ENCODE results near the gene TRIM7.
"Not testable (repeated sequence)": the region's sequence is repeated elsewhere in the genome, so short reads cannot be mapped to it uniquely, and the experiment has no call there.

The TRIM7 gene

DNA sequence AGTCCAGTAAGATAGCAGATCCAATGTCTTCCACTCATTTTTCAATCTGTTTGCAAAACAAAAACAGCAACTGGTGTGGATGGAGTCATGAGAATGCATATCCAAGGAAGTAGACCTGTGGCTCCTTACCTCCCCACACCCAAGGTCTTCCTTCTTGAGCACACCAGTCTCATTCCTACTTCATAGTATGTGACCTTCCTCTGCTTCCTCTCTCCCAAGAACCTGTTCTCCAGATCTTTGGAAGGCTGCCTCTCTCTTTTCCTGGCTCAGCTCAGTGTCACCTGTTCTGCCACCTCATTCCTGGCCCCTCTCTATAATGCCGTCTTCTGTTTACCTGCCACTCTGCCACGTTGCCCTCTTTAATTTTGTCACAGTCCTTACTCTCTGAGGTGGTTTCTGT lies 7.9 kb upstream of the TRIM7 start:
- DNase-seq (ENCODE audit: low read depth, low spot score), result no peak

DNA sequence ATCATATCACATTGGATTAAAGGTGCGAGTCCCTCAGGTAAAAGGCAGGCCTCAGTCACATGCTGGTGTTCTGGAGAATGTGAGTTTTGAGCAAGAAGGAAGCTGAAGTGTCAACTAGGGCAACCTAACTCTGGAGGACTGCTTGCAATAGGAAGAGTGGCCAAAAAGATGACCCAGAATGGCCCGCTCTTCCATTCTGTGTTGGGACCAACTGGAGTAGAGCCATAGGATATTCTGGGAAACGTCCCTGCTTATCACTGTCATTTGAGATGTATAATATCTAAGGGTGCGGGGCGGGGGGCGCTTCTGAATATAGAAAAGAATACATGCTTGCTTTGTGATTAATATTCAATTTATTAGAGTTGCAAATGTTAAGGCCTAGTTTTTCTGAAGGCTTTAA lies 7.1 kb upstream of the TRIM7 start:
- DNase-seq (ENCODE audit: low read depth, low spot score), result no peak

DNA sequence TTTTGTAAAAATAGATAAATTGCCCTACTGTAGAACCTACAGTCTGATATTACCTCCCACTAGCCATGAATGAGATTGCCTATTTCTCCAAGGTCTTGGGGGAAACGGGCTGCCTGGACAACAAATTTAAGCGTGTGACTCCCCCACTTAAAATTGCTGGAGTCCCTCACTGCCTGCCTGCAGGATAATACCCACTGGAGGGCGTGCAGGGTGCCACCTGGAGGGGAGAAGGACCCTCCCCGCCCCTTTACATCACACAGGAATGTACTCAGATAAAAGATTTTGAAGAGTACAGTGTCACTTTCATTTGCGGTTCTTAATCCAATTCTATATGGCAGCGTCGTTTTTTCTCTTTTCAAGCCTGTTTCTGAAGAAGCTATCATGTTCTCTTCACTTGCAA lies 6.2 kb upstream of the TRIM7 start:
- DNase-seq (ENCODE audit: low read depth, low spot score), result no peak

DNA sequence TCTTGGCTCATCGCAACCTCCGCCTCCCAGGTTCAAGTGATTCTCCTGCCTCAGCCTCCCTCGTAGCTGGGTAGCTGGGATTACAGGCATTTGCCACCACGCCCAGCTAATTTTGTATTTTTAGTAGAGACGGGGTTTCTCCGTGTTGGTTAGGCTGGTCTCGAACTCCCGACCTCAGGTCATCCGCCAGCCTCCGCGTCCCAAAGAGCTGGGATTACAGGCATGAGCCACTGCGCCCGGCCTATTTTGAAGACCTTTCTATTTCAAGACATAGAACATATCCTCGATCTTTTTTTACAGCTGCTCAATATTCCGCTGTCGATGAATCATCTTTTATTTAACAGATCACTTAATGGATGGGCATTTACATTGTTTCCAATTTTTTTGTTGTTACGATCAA lies 5.7 kb upstream of the TRIM7 start:
- DNase-seq (ENCODE audit: low read depth, low spot score), result not testable (repeated sequence)

DNA sequence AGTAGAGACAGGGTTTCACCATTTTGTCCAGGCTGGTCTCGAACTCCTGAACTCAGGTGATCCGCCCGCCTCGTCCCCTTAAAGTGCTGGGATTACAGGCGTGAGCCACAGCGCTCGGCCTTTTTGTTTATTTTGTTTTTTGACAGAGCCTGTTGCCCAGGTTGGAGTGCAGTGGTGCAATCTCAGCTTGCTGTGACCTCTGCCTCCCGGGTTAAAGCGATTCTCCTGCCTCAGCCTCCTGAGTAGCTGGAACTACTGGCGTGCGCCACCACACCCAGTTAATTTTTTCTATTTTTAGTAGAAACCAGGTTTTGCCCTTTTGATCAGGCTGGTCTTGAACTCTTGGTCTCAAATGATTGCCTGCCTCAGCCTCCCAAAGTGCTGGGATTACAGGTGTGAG lies 5.2 kb upstream of the TRIM7 start:
- DNase-seq (ENCODE audit: low read depth, low spot score), result not testable (repeated sequence)

DNA sequence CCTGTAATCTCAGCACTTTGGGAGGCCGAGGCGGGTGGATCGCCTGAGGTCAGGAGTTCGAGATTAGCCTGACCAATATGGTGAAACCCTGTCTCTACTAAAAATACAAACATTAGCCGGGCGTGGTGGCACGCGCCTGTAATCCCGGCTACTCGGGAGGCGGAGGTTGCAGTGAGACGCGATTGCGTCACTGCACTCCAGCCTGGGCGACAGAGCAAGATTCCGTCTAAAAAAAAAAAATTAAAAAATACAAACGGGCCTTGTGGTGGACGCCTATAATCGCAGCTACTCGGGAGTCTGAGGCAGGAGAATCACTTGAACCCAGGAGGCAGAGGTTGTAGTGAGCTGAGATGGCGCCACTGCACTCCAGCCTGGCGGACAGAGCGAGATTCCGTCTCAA lies 4.0 kb upstream of the TRIM7 start:
- not testable (repeated sequence) for DNase-seq (ENCODE audit: low read depth, low spot score)

DNA sequence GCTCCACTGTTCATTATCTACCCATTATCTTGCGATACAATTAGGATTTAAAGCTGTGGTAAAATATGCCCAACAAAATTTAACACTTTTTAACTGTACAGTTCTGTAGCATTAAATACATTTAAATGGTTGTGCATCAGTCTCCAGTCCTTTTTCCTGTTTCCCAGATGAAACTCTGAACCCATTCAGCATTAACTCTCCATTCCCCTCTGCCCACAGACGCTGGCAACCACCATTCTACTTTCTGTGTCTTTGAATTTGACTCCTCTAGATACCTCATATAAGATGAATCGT lies 2.9 kb upstream of the TRIM7 start:
- no peak for DNase-seq (ENCODE audit: low read depth, low spot score)

DNA sequence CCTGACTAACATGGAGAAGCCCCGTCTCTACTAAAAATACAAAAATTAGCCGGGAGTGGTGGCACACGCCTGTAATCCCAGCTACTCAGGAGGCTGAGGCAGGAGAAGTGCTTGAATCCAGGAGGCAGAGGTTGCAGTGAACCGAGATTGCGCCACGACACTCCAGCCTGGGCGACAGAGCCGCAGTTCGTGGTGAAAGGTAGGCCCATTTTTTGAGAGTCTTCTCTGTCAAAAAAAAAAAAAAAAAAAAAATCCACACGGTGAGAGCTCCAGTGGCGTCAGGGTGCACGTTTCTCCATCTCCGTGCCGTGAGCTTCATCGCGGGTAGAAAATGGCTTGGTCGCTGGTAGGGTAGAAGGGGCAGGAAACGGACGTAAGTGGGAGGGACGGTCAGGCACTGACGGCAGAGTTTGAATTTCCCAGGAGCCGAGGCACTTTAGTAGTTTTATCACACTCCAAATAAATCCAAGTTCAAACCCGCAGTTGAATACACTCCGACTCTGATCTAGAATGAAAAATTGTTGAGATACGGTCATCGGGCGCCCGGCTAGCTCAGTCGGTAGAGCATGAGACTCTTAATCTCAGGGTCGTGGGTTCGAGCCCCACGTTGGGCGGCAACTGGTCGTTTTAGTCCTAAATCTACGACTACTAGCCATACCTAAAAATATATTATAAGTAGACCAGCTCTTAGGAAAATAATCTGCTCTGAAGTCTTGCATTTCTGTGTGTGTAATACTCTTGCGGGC lies 2.4 kb upstream of the TRIM7 start:
- peak; percentile 73 for DNase-seq (ENCODE audit: low read depth, low spot score)

DNA sequence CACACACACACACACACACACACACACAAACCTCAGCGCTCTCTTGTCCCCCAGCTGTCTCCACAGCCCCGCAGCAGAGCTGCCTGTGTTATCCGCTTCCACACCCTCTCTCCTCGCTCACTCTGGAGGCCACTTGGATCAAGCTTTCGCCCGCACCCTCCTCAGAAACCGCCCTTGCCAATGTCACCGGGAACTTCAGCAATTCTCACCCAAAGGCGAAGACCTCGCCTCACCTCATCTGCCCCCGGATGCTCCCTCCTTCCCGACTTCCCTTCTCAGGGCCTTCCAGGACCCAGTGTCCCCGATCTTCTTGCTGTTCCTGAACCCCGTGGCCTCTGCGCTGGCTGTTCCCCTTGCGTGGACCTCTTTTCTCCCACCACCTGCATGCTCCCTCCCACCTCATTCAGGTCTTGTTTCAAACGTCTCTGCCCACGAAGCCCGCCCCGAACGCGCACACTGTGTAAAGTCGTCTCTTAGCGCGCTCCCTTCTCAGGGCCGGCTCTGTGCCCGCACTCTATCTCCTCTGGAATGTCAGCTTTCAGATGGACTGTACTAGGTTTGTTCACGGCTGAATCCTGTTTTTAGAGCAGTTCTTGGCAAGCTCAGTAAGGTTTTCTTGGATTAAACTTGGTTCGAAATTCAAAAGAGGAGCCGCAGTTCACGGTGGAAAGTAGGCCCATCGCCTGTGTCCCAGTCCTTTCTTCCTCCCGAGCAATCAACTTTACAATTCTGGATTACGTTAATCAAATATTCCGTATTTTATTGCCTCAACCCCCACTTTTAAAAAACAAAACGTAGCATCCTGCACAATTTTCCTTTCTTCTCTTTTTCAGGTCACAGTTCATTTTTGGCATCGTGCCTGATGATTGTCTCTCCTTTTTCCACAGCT lies 1.0 kb upstream of the TRIM7 start:
- no peak for DNase-seq (ENCODE audit: low read depth, low spot score)

DNA sequence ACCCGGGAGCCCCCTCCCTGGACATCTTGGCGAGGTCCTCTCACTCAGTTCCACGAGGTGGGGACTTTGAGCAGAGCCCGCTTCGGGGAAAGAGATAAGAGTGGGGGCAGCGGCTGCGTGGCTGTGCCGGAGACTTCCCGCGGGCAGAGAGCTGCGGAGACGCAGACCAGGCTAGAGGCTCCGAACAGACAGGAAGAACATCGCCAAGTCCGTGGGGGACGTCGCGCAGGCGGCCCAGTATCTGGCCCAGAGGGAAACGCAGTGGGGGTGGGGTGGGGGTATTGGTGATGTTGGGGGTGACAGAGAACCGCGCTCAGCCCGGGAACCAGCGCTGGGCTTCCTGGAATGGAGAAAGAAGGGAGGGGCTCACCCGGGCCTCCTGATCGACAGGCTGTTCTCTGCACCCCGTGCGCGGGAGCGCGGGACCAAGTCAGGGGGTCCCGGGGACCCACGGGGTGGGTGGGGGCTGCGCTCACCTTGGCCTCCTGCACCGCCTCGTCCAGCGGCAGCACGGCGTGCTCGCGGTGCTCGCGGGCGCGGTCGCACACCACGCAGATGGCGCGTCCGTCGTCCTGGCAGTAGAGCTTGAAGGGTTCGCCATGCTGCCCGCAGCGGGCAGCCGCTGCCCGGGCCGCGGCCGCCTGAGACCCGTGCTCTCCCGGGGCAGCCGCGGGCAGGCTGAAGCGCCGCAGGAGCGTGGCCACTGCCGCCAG lies 727 bp downstream of the TRIM7 start:
- no peak for DNase-seq (ENCODE audit: low read depth, low spot score)

DNA sequence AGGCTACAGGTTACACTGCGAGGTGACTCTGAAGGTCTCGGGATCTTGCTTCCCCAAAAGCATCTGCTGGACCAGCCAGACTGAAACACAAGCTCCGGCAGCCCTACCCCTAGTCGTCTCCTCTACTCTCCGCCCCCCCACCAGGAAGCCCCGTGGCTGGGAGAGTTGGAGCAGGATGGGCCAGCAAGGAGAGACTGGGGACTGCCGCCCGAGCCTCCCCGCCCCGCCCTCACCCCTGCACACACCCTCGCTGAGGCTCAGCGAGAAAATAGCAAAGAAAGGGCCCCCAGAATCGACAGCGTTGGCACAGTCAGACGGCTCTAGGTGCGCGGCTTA lies 1.3 kb downstream of the TRIM7 start:
- DNase-seq (ENCODE audit: low read depth, low spot score), result no peak

DNA sequence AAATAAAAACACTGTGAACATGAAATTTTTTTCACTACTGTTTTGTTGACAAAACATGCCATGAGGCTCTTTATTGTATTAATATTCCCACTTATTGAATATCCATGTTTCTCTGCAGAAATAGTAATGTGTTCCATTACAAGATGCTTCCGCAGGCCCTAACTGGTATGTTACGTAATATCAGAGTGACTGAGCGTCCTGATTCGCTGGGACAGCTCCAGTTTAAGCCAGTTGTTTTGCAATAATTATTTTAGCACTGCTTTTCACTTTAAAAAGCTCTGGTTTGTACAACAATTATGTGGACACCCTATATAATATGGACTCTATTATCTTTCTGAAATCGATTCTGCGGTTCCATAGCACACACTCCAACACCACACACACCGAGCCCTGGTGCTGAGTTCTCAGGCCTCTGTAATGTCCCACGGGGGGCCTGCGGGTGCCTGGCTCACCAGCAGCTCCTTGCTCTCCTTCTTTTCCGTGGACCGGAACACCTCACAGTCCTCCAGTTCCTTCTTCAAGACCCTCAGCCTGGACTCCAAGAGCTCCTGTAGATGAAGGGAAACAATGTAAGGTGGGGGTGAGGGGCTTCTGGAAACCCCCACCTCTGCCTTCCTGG lies 1.8 kb downstream of the TRIM7 start:
- no peak for DNase-seq (ENCODE audit: low read depth, low spot score)

DNA sequence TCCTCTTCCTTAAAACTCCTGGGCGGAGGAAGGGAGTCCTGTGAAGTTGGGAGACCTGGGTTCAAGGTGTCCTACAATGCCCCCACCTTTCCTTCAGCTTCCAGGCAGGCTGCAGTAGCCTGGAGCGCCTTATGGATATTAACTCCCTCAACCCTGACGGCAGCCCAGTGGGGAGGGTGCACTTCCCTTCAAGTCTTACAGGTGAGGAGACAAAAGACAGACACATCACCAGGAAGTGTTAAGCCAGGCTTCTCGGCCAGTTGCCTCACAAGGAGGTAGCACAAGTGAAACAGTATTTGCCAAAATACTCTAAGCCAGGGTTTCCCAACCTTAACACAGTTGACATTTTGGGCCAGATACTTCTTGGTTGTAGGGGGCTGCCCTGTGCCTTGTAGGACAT lies 4.2 kb downstream of the TRIM7 start:
- DNase-seq (ENCODE audit: low read depth, low spot score), result no peak

DNA sequence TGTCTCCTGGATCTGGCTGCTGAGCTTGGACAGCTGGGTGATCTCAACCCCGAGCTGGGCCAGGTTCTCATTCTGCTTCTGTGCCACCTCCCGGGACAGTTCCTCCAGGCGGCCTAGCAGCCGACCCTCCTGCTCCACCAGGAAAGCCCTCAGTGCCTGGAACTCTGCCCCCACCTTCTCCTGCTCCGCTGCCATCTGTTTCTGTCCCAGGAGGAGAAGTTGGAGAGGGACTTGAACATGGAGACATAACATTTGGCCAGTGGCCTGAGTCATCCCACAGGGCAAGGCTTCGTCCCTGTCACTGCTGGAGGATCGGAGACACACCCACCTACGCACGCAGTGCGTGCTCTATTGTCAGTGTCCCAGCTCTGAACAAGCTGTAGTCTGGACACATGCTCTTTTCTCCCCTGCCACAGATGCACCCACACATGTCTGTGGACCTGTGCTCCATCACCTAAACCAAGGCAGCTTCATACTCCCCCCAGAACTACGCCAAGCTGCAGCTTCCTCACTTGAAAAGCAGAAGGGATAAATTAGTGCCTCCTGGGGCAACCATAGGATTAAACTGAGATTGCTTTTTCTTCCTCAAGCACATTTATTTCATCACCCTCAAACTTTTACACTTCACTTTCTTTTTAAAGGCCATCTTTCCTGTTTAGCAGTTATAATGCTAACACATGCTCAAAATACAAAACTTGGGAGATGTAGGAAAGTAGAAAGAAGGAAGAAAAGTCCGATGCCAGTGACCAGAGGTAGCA lies 4.9 kb downstream of the TRIM7 start:
- DNase-seq (ENCODE audit: low read depth, low spot score), result no peak

DNA sequence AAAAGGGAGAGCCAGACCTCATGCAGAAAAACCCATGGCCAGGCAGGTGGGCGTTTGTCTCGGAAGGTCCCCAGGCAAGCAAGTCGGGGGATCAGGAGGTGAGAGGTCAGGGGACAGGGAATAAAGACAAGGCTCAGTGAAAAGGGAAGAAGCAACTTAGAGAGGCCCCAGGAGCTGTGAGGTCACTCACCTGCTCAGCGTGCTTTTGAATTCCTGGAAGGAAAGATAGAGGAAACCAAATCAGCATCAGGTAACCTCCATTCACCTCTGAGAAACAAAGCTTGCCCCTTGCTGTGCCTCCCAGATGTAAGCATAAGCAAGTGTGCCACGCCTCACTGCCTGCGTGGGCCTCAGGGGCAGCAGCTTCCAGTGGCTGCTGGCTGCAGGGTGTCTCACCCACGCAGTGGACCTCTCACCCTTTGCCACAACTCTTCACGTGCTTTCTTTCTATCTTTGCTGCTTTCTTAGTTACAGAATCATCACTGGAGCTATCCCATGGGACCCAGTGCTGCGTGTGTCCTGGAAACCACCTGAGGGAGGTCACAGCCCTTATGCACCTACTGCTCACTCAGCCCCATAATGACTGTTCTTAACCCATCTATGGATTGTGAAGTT lies 6.0 kb downstream of the TRIM7 start:
- DNase-seq (ENCODE audit: low read depth, low spot score), result no peak

DNA sequence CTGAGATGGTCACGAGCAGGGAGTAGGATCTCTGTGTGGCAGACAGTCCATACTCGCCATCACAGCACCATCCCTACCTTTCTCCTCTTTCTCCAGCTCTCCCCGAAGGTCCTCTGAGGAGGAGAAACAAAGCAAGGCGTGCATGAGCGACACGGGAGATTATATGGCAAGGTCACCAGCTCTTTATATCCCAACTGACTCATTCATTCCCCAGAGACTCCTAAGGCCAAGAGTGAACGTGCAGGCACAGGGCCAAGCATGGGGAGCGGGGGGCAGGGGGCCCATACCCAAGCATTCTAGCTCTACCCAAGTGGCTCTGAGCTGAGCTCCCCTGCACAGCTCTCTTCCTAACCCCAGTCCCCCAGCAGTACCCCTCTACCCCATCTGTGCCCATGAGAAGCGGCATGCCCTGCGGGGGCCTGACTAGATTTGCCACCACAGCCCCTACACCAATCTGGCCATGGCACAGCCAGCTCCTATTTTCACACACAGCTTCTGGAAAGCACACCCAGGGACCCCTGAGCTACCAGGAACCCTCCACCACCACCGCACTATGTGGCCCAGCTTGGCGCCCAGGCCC lies 6.8 kb downstream of the TRIM7 start:
- no peak for DNase-seq (ENCODE audit: low read depth, low spot score)

DNA sequence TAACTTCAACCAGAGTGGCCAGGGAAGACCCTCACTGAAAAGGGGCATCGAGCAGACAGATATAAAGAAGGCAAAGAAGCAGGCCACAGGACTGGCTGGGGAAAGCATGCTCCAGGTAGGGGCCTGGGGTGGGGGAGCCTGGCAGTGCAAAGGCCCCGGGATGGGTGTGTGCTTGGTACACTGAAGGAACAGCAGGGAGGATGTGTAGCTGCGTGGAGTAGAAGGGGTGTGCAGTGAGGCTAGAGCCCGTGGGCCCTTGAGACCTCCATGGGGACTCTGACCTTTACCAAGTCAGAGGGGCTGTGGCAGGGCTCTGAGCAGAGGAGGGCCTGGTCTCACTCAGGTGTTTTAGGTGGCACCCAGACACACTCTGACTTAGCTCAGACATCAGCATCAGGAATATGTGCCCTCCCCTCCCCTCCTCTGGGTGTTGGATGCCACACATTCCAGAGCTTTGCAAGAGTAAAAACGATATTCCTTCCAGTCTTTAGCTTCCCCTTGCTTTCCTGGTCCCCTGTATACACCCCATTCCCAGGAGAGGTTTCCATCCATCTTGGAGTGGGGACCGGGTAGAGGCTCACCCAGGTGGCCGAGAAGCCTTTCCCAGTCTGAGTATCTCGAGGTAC lies 7.6 kb downstream of the TRIM7 start:
- no peak for DNase-seq (ENCODE audit: low read depth, low spot score)

DNA sequence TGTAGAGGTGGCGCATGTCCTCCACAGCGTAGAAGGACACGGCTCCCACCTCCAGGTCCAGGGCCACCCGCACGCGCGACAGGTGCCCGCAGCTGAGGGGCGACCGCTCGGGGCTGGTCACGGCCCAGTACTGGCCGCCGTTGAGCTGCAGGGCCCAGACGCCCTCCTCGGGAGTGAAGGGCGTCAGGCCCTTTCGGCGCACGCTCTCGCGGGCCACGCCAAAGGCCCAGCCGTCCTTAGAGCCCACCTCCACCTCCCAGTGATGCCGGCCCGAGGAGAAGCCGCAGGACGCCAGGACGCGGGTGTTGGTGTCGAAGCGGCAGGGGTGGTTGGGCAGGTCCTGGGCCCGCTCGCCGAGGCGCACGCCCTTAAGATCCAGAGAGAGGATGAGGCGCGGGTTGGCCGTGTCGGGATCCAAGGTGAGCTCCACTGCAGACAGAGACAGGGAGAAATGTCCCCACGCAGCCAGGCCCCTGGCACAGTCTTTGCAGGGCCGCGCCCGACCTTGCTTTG lies 9.7 kb downstream of the TRIM7 start:
- no peak for DNase-seq (ENCODE audit: low read depth, low spot score)

DNA sequence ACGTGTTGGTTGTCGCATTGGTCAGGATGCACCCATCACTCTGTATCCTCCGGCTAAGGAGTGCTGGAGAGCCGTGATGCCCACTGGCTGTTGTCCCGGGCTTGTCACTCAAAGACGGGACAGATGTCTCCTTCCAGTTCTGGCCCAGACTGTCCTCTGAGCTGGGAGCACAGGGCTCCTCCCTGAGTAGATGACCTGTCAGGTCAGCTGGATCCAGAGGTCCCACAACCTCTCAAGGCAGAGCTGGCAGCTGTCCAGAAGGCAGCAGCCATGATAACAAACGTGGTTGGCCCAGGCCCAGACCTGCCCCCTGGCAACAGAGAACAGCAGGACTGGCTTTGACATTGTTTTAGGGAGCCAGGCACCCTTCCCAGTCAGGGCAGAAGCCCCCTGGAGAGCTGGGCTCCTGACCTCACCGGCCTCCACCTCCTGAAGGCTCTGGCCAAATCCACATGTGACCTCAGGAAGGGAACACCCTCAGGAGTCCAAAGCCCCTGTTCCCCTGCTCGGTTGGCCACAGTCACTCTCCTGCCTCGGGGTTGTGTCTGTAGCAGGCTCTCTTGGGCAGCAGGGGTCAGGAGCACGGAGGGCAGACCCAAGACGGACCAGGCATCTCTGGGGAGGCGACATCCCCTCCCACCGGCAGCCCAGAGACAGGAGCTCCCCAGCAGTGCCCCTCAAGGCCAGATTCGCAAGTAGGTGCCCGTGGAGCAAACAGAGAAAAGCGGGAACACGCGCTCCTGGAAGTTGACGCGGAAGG lies 10.3 kb downstream of the TRIM7 start:
- no peak for DNase-seq (ENCODE audit: low read depth, low spot score)

All from smooth muscle cell of the brain vasculature (primary cell).